BLaER1 treated with 17β-estradiol and CSF1 and Interleukin-3, amounts not matched to agents 10 nM and 100 nM (cell line): ENCODE data around the gene IFT27.

Source experiments
- H3K27ac ChIP-seq, 11 experiments: shearing (Covaris generic); formaldehyde crosslinking; 2 replicates each; pipeline ENCODE4 v1.8.1; 2022
- H3K27me3 ChIP-seq, 11 experiments: shearing (Covaris generic); formaldehyde crosslinking; 2 replicates each; pipeline ENCODE4 v1.8.1; 2022
- H3K36me3 ChIP-seq, 11 experiments: shearing (Covaris generic); formaldehyde crosslinking; 2 replicates each; pipeline ENCODE4 v1.8.1; 2022
- H3K4me1 ChIP-seq, 10 experiments: shearing (Covaris generic); formaldehyde crosslinking; 2 replicates each; pipeline ENCODE4 v1.8.1; 2022
- H3K4me2 ChIP-seq, 11 experiments: shearing (Covaris generic); formaldehyde crosslinking; 2 replicates each; pipeline ENCODE4 v1.8.1; 2022
- H3K4me3 ChIP-seq, 10 experiments: shearing (Covaris generic); formaldehyde crosslinking; 2 replicates each; pipeline ENCODE4 v1.8.1; 2022
- H3K9ac ChIP-seq, 11 experiments: shearing (Covaris generic); formaldehyde crosslinking; 2 replicates each; pipeline ENCODE4 v1.8.1; 2022
- H3K9me3 ChIP-seq, 11 experiments: shearing (Covaris generic); formaldehyde crosslinking; replicated peaks in 1 of 11; 2 replicates each; pipeline ENCODE4 v1.8.1; 2022
- H4K20me1 ChIP-seq, 11 experiments: shearing (Covaris generic); formaldehyde crosslinking; 2 replicates each; pipeline ENCODE4 v1.8.1; 2022
- Cebpa-rat ChIP-seq, 11 experiments: shearing (Covaris generic); IDR thresholded peaks; 2 replicates each; pipeline ENCODE4 v1.8.1; 2022

IFT27 gene

GRCh38 chr22:36726007-36726380 is 49.9 kb downstream of the IFT27 start:
- Histone ChIP-seq H3K4me1 (no peaks in the 10 kb centered on the region), H3K36me3 (no peaks in the 10 kb centered on the region), H3K4me2 (no peak overlapping the region), H3K27me3 (no peaks in the 10 kb centered on the region), H4K20me1 (no peaks in the 10 kb centered on the region; a peak in 2 of 22 replicates), H3K27ac (no peak overlapping the region), H3K9ac (no peak overlapping the region), H3K9me3 (no peaks in the 10 kb centered on the region), H3K4me3 (no peak overlapping the region)
- TF ChIP-seq Cebpa-rat (IDR thresholded peaks at IDR 0.05) = no peak

- no peak overlapping the region for H3K4me2 ChIP-seq
Measured at GRCh38 chr22:36725366-36726006, 50.4 kb downstream of the IFT27 start.

GRCh38 chr22:36724836-36725235 is 51.1 kb downstream of the IFT27 start:
- Histone ChIP-seq H3K9me3 (no peaks in the 10 kb centered on the region), H4K20me1 (no peaks in the 10 kb centered on the region; a peak in 2 of 22 replicates), H3K27me3 (no peaks in the 10 kb centered on the region), H3K4me2 (no peak overlapping the region), H3K4me1 (no peaks in the 10 kb centered on the region), H3K4me3 (no peak overlapping the region), H3K9ac (no peak overlapping the region), H3K36me3 (no peaks in the 10 kb centered on the region), H3K27ac (no peak overlapping the region)
- TF ChIP-seq Cebpa-rat (IDR thresholded peaks at IDR 0.05) = no peak

More at GRCh38 chr22:36725366-36726006, 50.4 kb downstream of the IFT27 start:
- Histone ChIP-seq H3K9me3 (no peaks in the 10 kb centered on the region), H4K20me1 (no peaks in the 10 kb centered on the region; a peak in 2 of 22 replicates), H3K4me1 (no peaks in the 10 kb centered on the region), H3K27me3 (no peaks in the 10 kb centered on the region), H3K9ac (no peak overlapping the region), H3K4me3 (no peak overlapping the region), H3K27ac (no peak overlapping the region), H3K36me3 (no peaks in the 10 kb centered on the region)
- TF ChIP-seq Cebpa-rat (IDR thresholded peaks at IDR 0.05) = no peak

- H3K27ac ChIP-seq = no peak overlapping the region
- no peaks in the 10 kb centered on the region; a peak in 2 of 22 replicates for H4K20me1 ChIP-seq
- no peak overlapping the region for H3K9ac ChIP-seq
- H3K4me2 ChIP-seq = no peak overlapping the region
- no peak overlapping the region for H3K4me3 ChIP-seq
- no peaks in the 10 kb centered on the region for H3K36me3 ChIP-seq
- H3K9me3 ChIP-seq = no peaks in the 10 kb centered on the region
- H3K27me3 ChIP-seq = no peaks in the 10 kb centered on the region
- H3K4me1 ChIP-seq = no peaks in the 10 kb centered on the region
- TF ChIP-seq Cebpa-rat (IDR thresholded peaks at IDR 0.05) = no peak
Measured at GRCh38 chr22:36722055-36722454, 53.9 kb downstream of the IFT27 start.

- H3K27ac ChIP-seq = no peak overlapping the region
- no peak overlapping the region for H3K4me3 ChIP-seq
- no peak overlapping the region for H3K9ac ChIP-seq
- no peaks in the 10 kb centered on the region for H3K36me3 ChIP-seq
- no peak for TF ChIP-seq Cebpa-rat (IDR thresholded peaks at IDR 0.05)
- no peaks in the 10 kb centered on the region for H3K9me3 ChIP-seq
- no peak overlapping the region for H3K4me2 ChIP-seq
- no peaks in the 10 kb centered on the region for H4K20me1 ChIP-seq
- peaks cover 0 to 12% (median 9%) of the 10 kb centered on the region in 10 experiments; a peak in 18 of 20 replicates for H3K4me1 ChIP-seq
- H3K27me3 ChIP-seq = no peaks in the 10 kb centered on the region
Measured at GRCh38 chr22:36715647-36716046, 60.3 kb downstream of the IFT27 start.

GRCh38 chr22:36714110-36714509 is 61.8 kb downstream of the IFT27 start:
- Histone ChIP-seq H3K36me3 (no peaks in the 10 kb centered on the region), H3K4me1 (peaks cover 0 to 12% (median 9%) of the 10 kb centered on the region in 10 experiments; a peak in 18 of 20 replicates), H3K27ac (no peak overlapping the region), H3K4me2 (peak overlapping the region in 7 of 11 experiments; percentile 21 to 54 (median 48); a peak in 10 of 22 replicates), H4K20me1 (no peaks in the 10 kb centered on the region; a peak in 1 of 22 replicates), H3K27me3 (no peaks in the 10 kb centered on the region), H3K4me3 (no peak overlapping the region), H3K9me3 (no peaks in the 10 kb centered on the region), H3K9ac (no peak overlapping the region)
- TF ChIP-seq Cebpa-rat (IDR thresholded peaks at IDR 0.05) = no peak

GRCh38 chr22:36713436-36713835 is 62.5 kb downstream of the IFT27 start:
- TF ChIP-seq Cebpa-rat (IDR thresholded peaks at IDR 0.05) = no peak

More at GRCh38 chr22:36713436-36713835, 62.5 kb downstream of the IFT27 start:
- Histone ChIP-seq H3K27ac (no peak overlapping the region), H3K4me3 (no peak overlapping the region), H3K4me2 (peak overlapping the region in 10 of 11 experiments; percentile 15 to 54 (median 46); a peak in 18 of 22 replicates), H3K9me3 (no peaks in the 10 kb centered on the region), H4K20me1 (no peaks in the 10 kb centered on the region; a peak in 1 of 22 replicates), H3K9ac (no peak overlapping the region), H3K27me3 (no peaks in the 10 kb centered on the region), H3K36me3 (no peaks in the 10 kb centered on the region), H3K4me1 (peaks cover 0 to 12% (median 9%) of the 10 kb centered on the region in 10 experiments; a peak in 18 of 20 replicates)
